Measurements from ENCODE around the gene SLC7A9. TPM values are rescaled to one million over a fixed set of nuclear protein-coding genes. Genes with fewer than 3 reads are reported as not detected.
A peak's percentile ranks its signal among the peaks of the same experiment; 100 is the strongest.

SLC7A9 gene
- total and polyA plus RNA-seq, 2 of the 13 experiments (the other 11 are each of a cell fraction or from before 2014, with no cell fraction given), result 4.7 to 8.3 TPM

GRCh38 chr19:32817569-32818476 is 51.7 kb downstream of the SLC7A9 start:
- peak; percentile 88 for ATAC-seq
- no peaks in the 10 kb centered on the region for H3K9me3 ChIP-seq (ENCODE audit: low read length)
- H3K4me3 ChIP-seq (replicated peaks in 1 of 3; ENCODE audit: insufficient read depth in 1 of 3, low read depth in 2 of 3, low read length in 3 of 3), result peak overlapping the region; percentile 2 to 42 (median 6); a peak in 2 of 6 replicates
- peak overlapping the region; percentile 72 for H3K4me2 ChIP-seq (ENCODE audit: low read depth, low read length)
- peak; percentile 59 for DNase-seq (ENCODE audit: low spot score)
- WGBS (ENCODE audit: low lambda C conversion rate), result 4% methylated on average over 16 of the region's 17 CpGs
- peak; percentile 36 for FAIRE-seq
- no peaks in the 10 kb centered on the region for H4K20me1 ChIP-seq (ENCODE audit: insufficient read depth, low read length)
- no peaks in the 10 kb centered on the region; a peak in 1 of 5 replicates for H3K27me3 ChIP-seq (ENCODE audit: control insufficient read depth in 1 of 2, insufficient read depth in 2 of 2, low read length in 2 of 2)
- no peaks in the 10 kb centered on the region for H3K79me2 ChIP-seq (ENCODE audit: insufficient read depth, low read length)
- no peaks in the 10 kb centered on the region for H3K36me3 ChIP-seq (replicated peaks in 1 of 2; ENCODE audit: control insufficient read depth in 1 of 2, insufficient read depth in 2 of 2, low read length in 2 of 2)
- CTCF ChIA-PET (ENCODE audit: low intra/inter-chr PET ratio, low total read pairs), result no interaction called here
- no TSS peak for BruUV-seq (replicated peaks)
- peak overlapping the region; percentile 3 for H2AFZ ChIP-seq (ENCODE audit: low read length)
- peaks cover 31% of the 10 kb centered on the region for H3K4me1 ChIP-seq (ENCODE audit: insufficient read depth, low read length)
- in situ Hi-C loops (cut with HindIII; ENCODE audit: extremely low pct_ligation_motif_present, low pct_unique_long_range_greater_than_20kb) (no loop called here), intact Hi-C loops (cut with micrococcal nuclease; ENCODE audit: unreplicated experiment) (no loop called here)
- POLR2A ChIA-PET, result no interaction called here
- H3K9ac ChIP-seq (ENCODE audit: insufficient read depth, low read depth, low read length), result no peak overlapping the region; the same call in 1 of the 2 replicates
- peak overlapping the region; percentile 23 for H3K27ac ChIP-seq (ENCODE audit: extremely low read length, insufficient read depth, low read length)
- TF ChIP-seq ZNF367 (CRISPR knock-in tag; IDR thresholded peaks at IDR 0.05; ENCODE audit: borderline replicate concordance) (no peak), DPF2 (CRISPR knock-in tag; IDR thresholded peaks at IDR 0.05; ENCODE audit: borderline replicate concordance, low read depth) (0 out of 2 replicates have a peak, but pooled peaks have one; percentile 16), HNF4A (CRISPR knock-in tag; IDR thresholded peaks at IDR 0.05) (peak; percentile 89), TERF1 (CRISPR knock-in tag; IDR thresholded peaks at IDR 0.05) (no peak), ZFY (CRISPR knock-in tag; IDR thresholded peaks at IDR 0.05) (0 out of 2 replicates have a peak, but pooled peaks have one; percentile 33), NR2C2 (CRISPR knock-in tag; IDR thresholded peaks at IDR 0.05; ENCODE audit: borderline replicate concordance) (peak; percentile 72), ZNF230 (CRISPR knock-in tag; IDR thresholded peaks at IDR 0.05) (no peak), ZNF253 (CRISPR knock-in tag; IDR thresholded peaks at IDR 0.05; ENCODE audit: borderline replicate concordance) (no peak), RFXANK (CRISPR knock-in tag; IDR thresholded peaks at IDR 0.05) (no peak), ZNF772 (CRISPR knock-in tag; IDR thresholded peaks at IDR 0.05) (no peak), ZNF296 (CRISPR knock-in tag; conservative IDR thresholded peaks at IDR 0.05) (no peak), AHR (CRISPR knock-in tag; IDR thresholded peaks at IDR 0.05) (no peak), EEA1 (CRISPR knock-in tag; IDR thresholded peaks at IDR 0.05; ENCODE audit: borderline replicate concordance) (no peak), ZBTB43 (CRISPR knock-in tag; conservative IDR thresholded peaks at IDR 0.05) (0 out of 2 replicates have a peak, but pooled peaks have one; percentile 21), HMG20A (CRISPR knock-in tag; IDR thresholded peaks at IDR 0.05; ENCODE audit: borderline replicate concordance) (no peak), TOE1 (CRISPR knock-in tag; IDR thresholded peaks at IDR 0.05) (no peak), KDM5B (CRISPR knock-in tag; IDR thresholded peaks at IDR 0.05; ENCODE audit: borderline replicate concordance) (no peak), PHB2 (IDR thresholded peaks at IDR 0.05; ENCODE audit: partially characterized antibody) (no peak), SMAD3 (CRISPR knock-in tag; IDR thresholded peaks at IDR 0.05) (no peak), RXRB (CRISPR knock-in tag; IDR thresholded peaks at IDR 0.05; ENCODE audit: borderline replicate concordance) (peak; percentile 83), REPIN1 (CRISPR knock-in tag; IDR thresholded peaks at IDR 0.05; ENCODE audit: borderline replicate concordance, low read depth) (no peak)
